GM12872 (cell line): ENCODE results near the gene HBP1.

ENCODE experiments used
- TF ChIP-seq, protein P1 (sequence below): IDR thresholded peaks from 3 replicates; pipeline ENCODE4 v1.5.1; 2011; ENCODE audit warnings: low read depth, mild to moderate bottlenecking, low read length, moderate library complexity; ENCODE audit not compliant: insufficient read depth

Gene HBP1

DNA sequence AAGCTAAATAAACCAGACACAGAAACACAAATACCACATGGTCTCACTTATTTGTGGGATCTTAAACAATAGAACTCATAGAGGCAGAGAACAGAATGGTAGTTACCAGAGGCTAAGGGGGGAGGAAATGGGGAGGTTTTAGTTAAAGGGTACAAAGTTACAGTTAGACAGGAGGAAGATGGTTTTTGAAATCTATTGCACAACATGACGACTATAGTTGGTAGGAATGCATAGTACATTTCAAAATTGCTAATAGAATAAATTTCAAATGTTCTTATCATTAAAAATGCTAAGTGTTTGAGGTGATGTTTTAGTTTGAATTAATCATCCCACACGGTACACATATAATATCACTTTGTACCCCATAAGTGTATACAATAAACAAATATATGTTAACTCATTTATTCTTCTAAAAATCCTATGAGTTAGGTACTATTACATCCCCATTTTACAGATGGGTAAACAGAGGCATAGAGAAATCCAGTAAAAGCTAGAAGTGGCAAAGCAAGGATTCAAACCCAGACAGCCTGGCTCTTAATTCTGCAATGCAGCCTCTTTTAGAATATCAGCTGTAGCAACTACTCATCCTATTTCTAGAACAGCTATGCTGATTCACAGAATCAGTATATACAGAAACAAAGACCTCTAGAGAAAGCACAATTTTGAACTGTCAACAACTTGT lies 50.9 kb downstream of the HBP1 start:
- TF ChIP-seq, protein P1, sequence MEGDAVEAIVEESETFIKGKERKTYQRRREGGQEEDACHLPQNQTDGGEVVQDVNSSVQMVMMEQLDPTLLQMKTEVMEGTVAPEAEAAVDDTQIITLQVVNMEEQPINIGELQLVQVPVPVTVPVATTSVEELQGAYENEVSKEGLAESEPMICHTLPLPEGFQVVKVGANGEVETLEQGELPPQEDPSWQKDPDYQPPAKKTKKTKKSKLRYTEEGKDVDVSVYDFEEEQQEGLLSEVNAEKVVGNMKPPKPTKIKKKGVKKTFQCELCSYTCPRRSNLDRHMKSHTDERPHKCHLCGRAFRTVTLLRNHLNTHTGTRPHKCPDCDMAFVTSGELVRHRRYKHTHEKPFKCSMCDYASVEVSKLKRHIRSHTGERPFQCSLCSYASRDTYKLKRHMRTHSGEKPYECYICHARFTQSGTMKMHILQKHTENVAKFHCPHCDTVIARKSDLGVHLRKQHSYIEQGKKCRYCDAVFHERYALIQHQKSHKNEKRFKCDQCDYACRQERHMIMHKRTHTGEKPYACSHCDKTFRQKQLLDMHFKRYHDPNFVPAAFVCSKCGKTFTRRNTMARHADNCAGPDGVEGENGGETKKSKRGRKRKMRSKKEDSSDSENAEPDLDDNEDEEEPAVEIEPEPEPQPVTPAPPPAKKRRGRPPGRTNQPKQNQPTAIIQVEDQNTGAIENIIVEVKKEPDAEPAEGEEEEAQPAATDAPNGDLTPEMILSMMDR: no peak

DNA sequence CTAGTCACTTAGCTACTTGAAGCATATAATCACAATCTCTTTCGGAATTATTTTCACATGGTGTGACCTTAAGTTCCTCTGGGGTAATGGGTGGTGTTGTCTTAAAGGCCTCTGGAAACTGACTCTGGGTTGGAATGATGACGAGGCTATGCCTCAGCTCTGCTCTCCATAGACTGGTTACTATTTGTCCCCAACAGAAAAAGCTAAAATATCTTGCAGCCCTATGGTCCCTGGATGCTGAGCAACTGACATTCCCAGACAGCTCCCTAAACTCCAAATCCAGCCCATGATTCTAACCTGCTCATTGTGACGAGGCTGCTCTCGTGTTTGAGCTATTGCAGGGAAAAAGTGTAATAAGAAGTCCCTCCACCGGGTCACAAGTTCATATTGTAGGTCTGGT lies 51.6 kb downstream of the HBP1 start:
- TF ChIP-seq, protein P1: no peak

DNA sequence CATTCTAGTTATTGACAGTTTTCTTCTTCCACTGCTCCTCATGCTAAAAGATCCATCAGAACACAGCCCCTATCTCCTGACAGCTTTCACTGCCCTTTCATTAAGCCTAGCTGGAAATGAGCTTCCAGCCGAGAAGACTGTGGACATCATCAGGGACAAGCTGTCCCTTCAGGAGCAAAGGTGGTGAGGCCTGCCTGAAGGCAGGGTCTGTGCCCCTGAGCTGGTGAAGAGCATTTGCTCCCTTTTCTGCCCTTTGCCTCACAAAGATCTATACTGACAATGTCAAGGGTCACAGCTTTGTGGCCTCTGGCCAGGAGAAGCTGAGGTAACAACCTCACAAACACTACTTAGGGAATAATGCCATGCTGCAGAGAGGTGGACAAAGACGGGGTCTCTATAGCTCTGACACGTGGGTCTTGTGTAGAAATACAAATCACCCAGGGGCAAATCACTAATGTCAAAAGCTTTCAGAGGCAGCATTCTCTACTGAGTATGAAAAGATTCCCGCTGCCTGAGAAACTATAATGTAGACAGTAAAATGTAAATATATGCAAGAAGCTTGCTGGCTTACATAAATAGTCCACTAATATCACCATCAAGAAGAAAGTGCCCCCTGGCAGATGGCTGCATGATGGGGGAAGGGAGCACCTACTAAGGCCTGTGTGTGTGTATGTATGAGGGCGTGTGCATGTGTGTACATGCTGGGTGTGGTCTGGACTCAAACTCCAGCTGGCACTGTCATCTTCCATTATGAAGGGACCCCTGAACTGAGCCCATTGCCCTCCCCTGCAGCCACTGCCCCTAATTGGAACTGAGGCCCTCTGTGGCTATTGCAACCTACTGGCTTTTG lies 55.8 kb downstream of the HBP1 start:
- TF ChIP-seq, protein P1: no peak

DNA sequence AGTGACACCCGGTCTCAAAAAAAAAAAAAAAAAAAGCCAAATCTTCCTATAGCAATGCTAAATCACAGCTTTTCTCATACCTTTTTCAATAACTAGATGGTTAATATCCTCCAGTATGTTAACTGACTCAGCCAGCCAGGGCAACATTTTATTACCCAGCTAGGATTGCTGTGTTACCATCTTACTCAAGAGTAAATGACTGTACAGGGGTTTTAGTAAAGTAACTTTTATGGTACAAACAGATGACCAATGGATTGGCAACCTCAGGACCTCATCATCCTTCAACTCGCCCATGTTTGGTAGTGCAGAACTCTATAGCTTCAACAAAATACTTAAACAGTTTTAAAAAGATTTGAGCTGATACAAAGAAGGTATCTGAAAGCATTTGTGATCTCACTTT lies 59.5 kb downstream of the HBP1 start:
- TF ChIP-seq, protein P1: no peak

DNA sequence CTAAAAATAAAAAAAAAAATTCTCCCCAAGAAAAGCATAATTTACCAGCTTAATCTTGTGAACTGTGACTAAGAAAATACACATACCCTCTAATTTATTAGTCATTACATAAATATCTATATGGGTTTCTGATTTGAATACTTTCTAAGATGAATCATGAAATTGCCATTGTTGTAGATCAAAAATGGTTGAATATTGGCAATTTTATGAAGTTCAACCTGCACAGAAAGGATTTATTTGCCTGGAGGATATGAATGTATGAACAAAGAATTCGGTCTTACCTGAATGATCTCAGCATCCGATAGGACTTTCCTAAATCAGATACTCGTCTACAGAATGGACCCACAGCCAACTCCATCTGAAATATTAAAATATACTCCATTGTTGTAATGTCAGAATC lies 61.5 kb downstream of the HBP1 start:
- TF ChIP-seq, protein P1: no peak

DNA sequence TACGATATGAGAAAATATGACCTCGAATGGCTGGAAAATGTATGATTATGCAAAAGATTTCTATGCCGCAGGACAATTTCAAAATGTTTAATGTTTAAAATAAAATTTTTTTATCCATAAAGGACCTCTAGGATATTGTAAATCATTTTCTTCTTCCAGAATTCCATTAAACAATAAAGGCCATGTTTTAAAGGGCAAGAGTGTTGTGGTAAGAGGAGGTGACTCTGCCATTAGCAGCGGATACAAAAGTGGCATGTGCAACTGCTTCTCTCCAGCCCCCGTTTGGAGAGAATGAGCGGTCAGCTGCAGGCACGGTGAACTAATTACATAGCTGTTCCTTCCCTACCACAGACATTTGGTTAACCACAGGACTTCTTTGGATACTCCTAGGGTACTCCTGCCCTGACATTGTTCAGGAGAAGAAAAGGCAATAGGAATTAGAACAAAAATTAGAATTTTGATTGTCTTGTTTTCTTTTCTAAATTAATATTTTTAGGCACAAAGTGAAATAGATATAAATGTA lies 63.8 kb downstream of the HBP1 start:
- TF ChIP-seq, protein P1: no peak

DNA sequence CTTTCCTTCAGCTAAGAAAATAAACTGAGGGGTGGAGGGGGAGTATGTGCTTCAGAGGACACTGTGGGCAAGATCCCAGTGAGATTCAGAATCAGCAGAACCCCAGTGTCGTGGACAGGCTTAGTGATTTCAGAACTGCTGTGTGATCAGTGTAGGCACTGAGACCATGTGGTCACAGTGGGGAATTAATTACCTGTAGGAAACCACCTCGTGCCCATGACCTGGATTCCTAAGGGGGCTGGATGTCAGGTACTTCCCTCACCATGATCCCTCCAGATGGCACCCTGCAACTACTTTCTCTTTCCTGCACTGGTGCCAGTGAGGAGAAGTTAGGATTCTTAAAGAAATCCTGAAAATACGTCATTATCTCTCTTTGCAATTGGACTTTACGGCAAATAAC lies 64.4 kb downstream of the HBP1 start:
- TF ChIP-seq, protein P1: no peak
